ENCODE results near the gene EGFLAM. TPM values are rescaled to one million over a fixed set of nuclear protein-coding genes. Genes with fewer than 3 reads are reported as not detected.
A peak's percentile ranks its signal among the peaks of the same experiment; 100 is the strongest.

The EGFLAM gene
- total RNA-seq (ENCODE audit: unreplicated experiment): 13.2 TPM
- long read RNA-seq, partial matches to known transcripts: 0 of 2 reads
- long read RNA-seq, other reads (novel, unspliced or antisense): 1 of 2 reads

- Mint-ChIP-seq H3K27me3 (ENCODE audit: unreplicated experiment) (peaks cover 22% of the 10 kb centered on the region), H3K4me3 (ENCODE audit: unreplicated experiment) (peak within 1 kb of the TSS; percentile 88), H3K4me1 (ENCODE audit: low read depth, unreplicated experiment) (no peaks in the 10 kb centered on the region), H3K36me3 (ENCODE audit: unreplicated experiment) (no peaks in the 10 kb centered on the region), H3K9me3 (ENCODE audit: unreplicated experiment) (peaks cover 3% of the 10 kb centered on the region), H3K27ac (ENCODE audit: unreplicated experiment) (peak within 1 kb of the TSS; percentile 42)
- DNase-seq: peak; percentile 73
- peak; percentile 40 for TF ChIP-seq CTCF (IDR thresholded peaks at IDR 0.05; ENCODE audit: partially characterized antibody, unreplicated experiment)
These were observed at the start of gene EGFLAM for GRCh38 chr5:38258319-38259061. TSS of gene EGFLAM (plus strand) at chr5:38258559. CDS start at chr5:38258755, 196 bp downstream.

- TF ChIP-seq CTCF (IDR thresholded peaks at IDR 0.05; ENCODE audit: partially characterized antibody, unreplicated experiment): peak; percentile 50
- H3K36me3 Mint-ChIP-seq (ENCODE audit: unreplicated experiment): no peaks in the 10 kb centered on the region
- no peaks in the 10 kb centered on the region for H3K9me3 Mint-ChIP-seq (ENCODE audit: unreplicated experiment)
- DNase-seq: peak; percentile 22
- no peak overlapping the region for H3K27ac Mint-ChIP-seq (ENCODE audit: unreplicated experiment)
- H3K27me3 Mint-ChIP-seq (ENCODE audit: unreplicated experiment): no peaks in the 10 kb centered on the region
- H3K4me1 Mint-ChIP-seq (ENCODE audit: low read depth, unreplicated experiment): no peaks in the 10 kb centered on the region
- no peak overlapping the region for H3K4me3 Mint-ChIP-seq (ENCODE audit: unreplicated experiment)
These were observed 49.5 kb upstream of the EGFLAM start for GRCh38 chr5:38208782-38209378.

GRCh38 chr5:38210676-38211353 lies 47.5 kb upstream of the EGFLAM start:
- no peaks in the 10 kb centered on the region for H3K27me3 Mint-ChIP-seq (ENCODE audit: unreplicated experiment)

GRCh38 chr5:38211354-38211710 lies 47.0 kb upstream of the EGFLAM start:
- Mint-ChIP-seq H3K4me3 (ENCODE audit: unreplicated experiment) (no peak overlapping the region), H3K36me3 (ENCODE audit: unreplicated experiment) (no peaks in the 10 kb centered on the region), H3K9me3 (ENCODE audit: unreplicated experiment) (no peaks in the 10 kb centered on the region), H3K27me3 (ENCODE audit: unreplicated experiment) (no peaks in the 10 kb centered on the region), H3K27ac (ENCODE audit: unreplicated experiment) (no peak overlapping the region), H3K4me1 (ENCODE audit: low read depth, unreplicated experiment) (no peaks in the 10 kb centered on the region)
- no peak for TF ChIP-seq CTCF (IDR thresholded peaks at IDR 0.05; ENCODE audit: partially characterized antibody, unreplicated experiment)
- no peak for DNase-seq

More at GRCh38 chr5:38210676-38211353, 47.5 kb upstream of the EGFLAM start:
- Mint-ChIP-seq H3K36me3 (ENCODE audit: unreplicated experiment) (no peaks in the 10 kb centered on the region), H3K27ac (ENCODE audit: unreplicated experiment) (no peak overlapping the region), H3K4me1 (ENCODE audit: low read depth, unreplicated experiment) (no peaks in the 10 kb centered on the region), H3K9me3 (ENCODE audit: unreplicated experiment) (no peaks in the 10 kb centered on the region), H3K4me3 (ENCODE audit: unreplicated experiment) (no peak overlapping the region)
- no peak for TF ChIP-seq CTCF (IDR thresholded peaks at IDR 0.05; ENCODE audit: partially characterized antibody, unreplicated experiment)
- DNase-seq: no peak
